ENCODE data around the gene MYO18B.

The MYO18B gene

DNA sequence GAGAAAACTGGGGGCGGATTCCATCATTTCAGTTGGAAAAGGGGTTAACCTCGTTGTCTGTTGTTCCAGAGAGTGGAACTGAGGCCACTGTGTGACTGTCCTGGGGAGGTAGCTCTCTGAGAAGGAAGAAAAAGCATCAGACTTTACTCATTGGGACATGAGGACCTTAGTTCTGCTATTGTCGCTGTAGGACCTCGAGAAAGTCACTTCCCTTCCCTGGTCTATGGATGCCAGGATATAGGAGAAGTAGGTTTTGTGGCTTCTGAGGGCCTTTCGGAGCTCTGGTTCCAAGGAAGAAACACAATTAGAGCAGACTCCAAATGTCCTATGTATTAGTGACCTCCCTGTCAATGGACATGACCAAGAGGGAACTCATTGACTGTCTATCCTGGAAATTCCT lies 6.2 kb downstream of the MYO18B start:
- Histone ChIP-seq H3K27me3 (ENCODE audit: control insufficient read depth, insufficient read depth, low read length, poor library complexity, severe bottlenecking) (no peaks in the 10 kb centered on the region), H3K4me1 (ENCODE audit: control insufficient read depth, insufficient read depth, low read length) (no peaks in the 10 kb centered on the region), H3K36me3 (ENCODE audit: control insufficient read depth, insufficient read depth, low read length) (no peaks in the 10 kb centered on the region), H3K27ac (ENCODE audit: insufficient read depth, low read depth, low read length, poor library complexity, severe bottlenecking) (no peak overlapping the region), H3K9me3 (ENCODE audit: control insufficient read depth, low read length) (no peaks in the 10 kb centered on the region), H3K4me3 (ENCODE audit: insufficient read depth, low read depth, low read length) (no peak overlapping the region)
- 88 to 95% methylated on average over 5 of the region's 5 CpGs for WGBS, 2 experiments

DNA sequence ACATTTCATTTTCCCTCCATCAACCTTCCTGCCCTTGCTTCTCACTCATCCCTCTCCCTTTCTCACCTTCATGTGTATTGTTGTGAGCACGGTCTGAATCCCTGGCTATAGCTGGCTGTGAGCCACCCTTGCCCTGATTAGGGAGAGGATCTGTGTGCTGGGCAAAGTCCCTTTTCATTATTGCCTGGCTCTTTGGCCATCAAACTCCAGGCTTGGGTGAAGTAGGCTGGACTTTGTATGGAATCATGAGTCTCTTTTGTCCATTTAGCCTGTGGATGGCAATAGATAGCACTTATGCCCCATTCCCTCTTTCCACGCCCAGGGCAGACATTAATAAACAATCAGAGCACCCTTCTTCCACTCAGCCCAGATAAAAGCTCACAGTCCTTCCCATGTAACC lies 6.7 kb downstream of the MYO18B start:
- Histone ChIP-seq H3K4me1 (ENCODE audit: control insufficient read depth, insufficient read depth, low read length) (no peaks in the 10 kb centered on the region), H3K9me3 (ENCODE audit: control insufficient read depth, low read length) (no peaks in the 10 kb centered on the region), H3K27ac (ENCODE audit: insufficient read depth, low read depth, low read length, poor library complexity, severe bottlenecking) (no peak overlapping the region), H3K4me3 (ENCODE audit: insufficient read depth, low read depth, low read length) (no peak overlapping the region), H3K27me3 (ENCODE audit: control insufficient read depth, insufficient read depth, low read length, poor library complexity, severe bottlenecking) (no peaks in the 10 kb centered on the region), H3K36me3 (ENCODE audit: control insufficient read depth, insufficient read depth, low read length) (no peaks in the 10 kb centered on the region)
- WGBS, 2 experiments, result 91 to 94% methylated on average over 2 of the region's 2 CpGs

DNA sequence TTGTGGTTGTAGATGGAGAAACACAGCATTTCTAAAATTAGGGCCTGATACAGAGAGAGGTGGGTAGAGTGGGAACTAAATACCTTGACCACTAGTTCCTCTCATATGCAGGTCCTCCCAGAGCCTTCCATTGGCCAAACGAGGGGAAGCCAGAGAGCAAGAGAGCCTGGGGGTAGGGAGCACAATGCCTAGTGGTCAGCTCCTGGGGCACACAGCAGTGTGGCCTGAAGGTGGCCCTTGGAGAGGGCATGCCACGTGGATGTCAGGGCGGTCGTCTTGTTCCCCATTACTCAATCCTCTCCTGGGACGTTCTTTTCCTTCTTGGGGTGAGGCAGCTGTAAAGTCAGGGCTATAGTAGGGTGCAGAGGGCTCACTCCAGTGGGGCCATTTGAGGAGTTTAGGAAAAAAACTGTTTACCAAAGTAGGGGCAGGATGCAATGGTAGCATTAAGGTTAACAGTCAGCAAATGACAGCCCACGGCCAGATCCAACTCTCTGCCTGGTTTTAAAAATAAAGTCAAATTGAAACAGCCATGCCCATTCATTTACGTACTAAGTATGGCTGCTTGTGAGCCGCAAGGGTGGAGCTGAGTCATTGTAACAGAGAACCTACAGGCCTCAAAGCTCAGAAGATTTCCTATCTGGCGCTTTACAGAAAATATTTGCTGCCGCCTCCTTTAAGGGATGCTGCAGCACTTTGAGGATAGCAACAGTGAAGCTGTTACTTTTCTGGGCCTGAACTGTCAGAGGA lies 7.6 kb downstream of the MYO18B start:
- no peak overlapping the region for H3K4me3 ChIP-seq (ENCODE audit: insufficient read depth, low read depth, low read length)
- no peaks in the 10 kb centered on the region for H3K4me1 ChIP-seq (ENCODE audit: control insufficient read depth, insufficient read depth, low read length)
- no peaks in the 10 kb centered on the region for H3K9me3 ChIP-seq (ENCODE audit: control insufficient read depth, low read length)
- H3K27me3 ChIP-seq (ENCODE audit: control insufficient read depth, insufficient read depth, low read length, poor library complexity, severe bottlenecking), result no peaks in the 10 kb centered on the region
- 87 to 95% methylated on average over 10 of the region's 10 CpGs for WGBS, 2 experiments
- no peak overlapping the region for H3K27ac ChIP-seq (ENCODE audit: insufficient read depth, low read depth, low read length, poor library complexity, severe bottlenecking)
- H3K36me3 ChIP-seq (ENCODE audit: control insufficient read depth, insufficient read depth, low read length), result no peaks in the 10 kb centered on the region

DNA sequence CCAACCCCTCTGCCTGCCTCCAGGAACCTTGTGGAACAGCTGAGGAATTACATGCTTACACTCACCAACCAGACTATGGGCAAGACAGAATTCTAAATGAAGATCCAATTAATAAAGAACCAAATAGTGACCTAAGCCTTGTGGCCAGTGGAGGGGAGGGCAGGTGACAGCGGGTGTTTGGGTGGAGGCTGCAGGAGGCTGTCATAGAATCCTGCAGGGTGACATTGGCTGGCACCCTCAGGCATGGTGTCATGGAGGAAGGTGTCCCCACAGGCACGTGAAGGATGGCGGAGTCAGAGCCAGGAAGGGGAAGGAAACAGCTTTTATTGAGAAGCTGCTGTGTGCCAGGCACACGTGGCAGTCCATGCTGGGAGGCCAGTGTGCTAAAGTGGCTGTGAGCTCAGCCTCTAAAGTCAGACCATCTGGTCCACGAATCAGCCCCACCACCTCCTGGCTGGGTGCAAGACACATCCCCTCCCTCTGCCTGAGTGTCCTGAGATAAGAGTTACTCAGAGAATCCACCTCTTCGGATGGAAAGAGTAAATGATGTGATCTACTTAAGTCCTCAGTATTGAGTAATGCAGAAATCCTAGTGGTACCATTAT lies 8.7 kb downstream of the MYO18B start:
- H3K27me3 ChIP-seq (ENCODE audit: control insufficient read depth, insufficient read depth, low read length, poor library complexity, severe bottlenecking), result no peaks in the 10 kb centered on the region
- H3K27ac ChIP-seq (ENCODE audit: insufficient read depth, low read depth, low read length, poor library complexity, severe bottlenecking), result no peak overlapping the region
- no peaks in the 10 kb centered on the region for H3K4me1 ChIP-seq (ENCODE audit: control insufficient read depth, insufficient read depth, low read length)
- no peak overlapping the region for H3K4me3 ChIP-seq (ENCODE audit: insufficient read depth, low read depth, low read length)
- no peaks in the 10 kb centered on the region for H3K36me3 ChIP-seq (ENCODE audit: control insufficient read depth, insufficient read depth, low read length)
- WGBS, 2 experiments, result 85 to 88% methylated on average over 6 of the region's 6 CpGs
- no peaks in the 10 kb centered on the region for H3K9me3 ChIP-seq (ENCODE audit: control insufficient read depth, low read length)

DNA sequence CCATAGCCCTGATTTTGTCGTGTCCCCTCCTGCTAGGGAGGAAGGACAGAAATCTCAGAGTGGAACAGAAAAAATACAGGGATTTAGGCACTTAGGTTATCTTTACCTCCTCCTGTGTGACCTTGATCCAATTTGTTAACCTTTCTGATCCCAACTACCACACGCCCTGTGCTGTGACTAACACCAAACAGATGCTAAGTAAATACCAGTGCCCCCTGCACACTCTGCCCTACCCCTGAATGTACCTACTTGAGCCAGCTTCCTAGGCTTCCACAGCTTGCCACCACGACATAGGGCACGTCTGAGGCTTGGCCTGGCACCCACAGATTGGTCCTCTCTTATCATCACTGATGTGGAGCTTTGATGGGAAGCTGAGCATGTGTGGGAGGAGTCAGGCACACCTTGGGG lies 9.2 kb downstream of the MYO18B start:
- Histone ChIP-seq H3K9me3 (ENCODE audit: control insufficient read depth, low read length) (no peaks in the 10 kb centered on the region), H3K4me1 (ENCODE audit: control insufficient read depth, insufficient read depth, low read length) (no peaks in the 10 kb centered on the region), H3K27me3 (ENCODE audit: control insufficient read depth, insufficient read depth, low read length, poor library complexity, severe bottlenecking) (no peaks in the 10 kb centered on the region), H3K27ac (ENCODE audit: insufficient read depth, low read depth, low read length, poor library complexity, severe bottlenecking) (no peak overlapping the region), H3K36me3 (ENCODE audit: control insufficient read depth, insufficient read depth, low read length) (no peaks in the 10 kb centered on the region), H3K4me3 (ENCODE audit: insufficient read depth, low read depth, low read length) (no peak overlapping the region)
- WGBS, 2 experiments, result 84 to 86% methylated on average over 4 of the region's 4 CpGs

DNA sequence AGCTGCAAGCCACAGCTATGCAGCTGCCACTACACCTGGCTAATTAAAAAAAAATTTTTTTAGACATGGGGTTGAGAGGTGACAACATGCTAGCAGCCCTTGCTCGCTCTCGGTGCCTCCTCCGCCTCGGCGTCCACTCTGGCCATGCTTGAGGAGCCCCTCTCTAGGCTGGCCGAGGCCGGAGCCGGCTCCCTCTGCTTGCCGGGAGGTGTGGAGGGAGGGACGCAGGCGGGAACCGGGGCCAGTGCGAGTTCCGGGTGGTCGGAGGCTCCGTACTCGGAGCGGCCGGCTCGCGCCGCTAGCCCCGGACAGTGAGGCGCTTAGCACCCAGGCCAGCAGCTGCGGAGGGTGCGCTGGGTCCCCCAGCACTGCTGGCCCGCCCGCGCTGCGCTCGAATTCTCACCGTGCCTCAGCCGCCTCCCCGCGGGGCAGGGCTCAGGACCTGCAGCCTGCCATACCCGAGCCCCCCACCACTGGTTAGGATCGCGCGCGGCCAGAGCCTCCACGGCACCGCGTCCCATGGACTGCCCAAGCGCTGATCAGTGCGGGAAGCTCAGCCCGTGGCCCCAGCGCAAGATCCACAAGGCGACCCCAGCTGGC lies 10.7 kb downstream of the MYO18B start:
- H3K27me3 ChIP-seq (ENCODE audit: control insufficient read depth, insufficient read depth, low read length, poor library complexity, severe bottlenecking), result no peaks in the 10 kb centered on the region
- 97% methylated on average over 48 of the region's 48 CpGs for WGBS, 2 experiments
- H3K9me3 ChIP-seq (ENCODE audit: control insufficient read depth, low read length), result no peaks in the 10 kb centered on the region
- no peaks in the 10 kb centered on the region for H3K36me3 ChIP-seq (ENCODE audit: control insufficient read depth, insufficient read depth, low read length)
- no peak overlapping the region for H3K27ac ChIP-seq (ENCODE audit: insufficient read depth, low read depth, low read length, poor library complexity, severe bottlenecking)
- H3K4me3 ChIP-seq (ENCODE audit: insufficient read depth, low read depth, low read length), result no peak overlapping the region
- H3K4me1 ChIP-seq (ENCODE audit: control insufficient read depth, insufficient read depth, low read length), result no peaks in the 10 kb centered on the region

DNA sequence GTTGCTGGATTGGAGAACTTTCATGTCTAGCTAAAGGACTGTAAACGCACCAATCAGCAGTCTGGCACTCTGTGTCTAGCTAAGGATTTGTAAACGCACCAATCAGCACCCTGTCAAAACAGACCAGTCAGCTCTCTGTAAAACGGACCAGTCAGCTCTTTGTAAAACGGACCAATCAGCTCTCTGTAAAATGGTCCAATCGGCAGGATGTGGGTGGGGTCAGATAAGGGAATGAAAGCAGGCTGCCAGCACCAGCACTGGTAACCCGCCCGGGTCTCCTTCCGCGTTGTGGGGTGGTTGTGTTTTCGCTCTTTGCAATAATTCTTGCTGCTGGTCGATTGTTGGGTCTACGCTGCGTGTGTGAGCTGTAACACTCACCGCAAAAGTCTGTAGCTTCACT lies 11.3 kb downstream of the MYO18B start:
- Histone ChIP-seq H3K4me3 (ENCODE audit: insufficient read depth, low read depth, low read length) (no peak overlapping the region), H3K36me3 (ENCODE audit: control insufficient read depth, insufficient read depth, low read length) (no peaks in the 10 kb centered on the region), H3K27me3 (ENCODE audit: control insufficient read depth, insufficient read depth, low read length, poor library complexity, severe bottlenecking) (no peaks in the 10 kb centered on the region), H3K4me1 (ENCODE audit: control insufficient read depth, insufficient read depth, low read length) (no peaks in the 10 kb centered on the region), H3K27ac (ENCODE audit: insufficient read depth, low read depth, low read length, poor library complexity, severe bottlenecking) (no peak overlapping the region), H3K9me3 (ENCODE audit: control insufficient read depth, low read length) (no peaks in the 10 kb centered on the region)
- WGBS, 2 experiments, result 95 to 96% methylated on average over 14 of the region's 14 CpGs

DNA sequence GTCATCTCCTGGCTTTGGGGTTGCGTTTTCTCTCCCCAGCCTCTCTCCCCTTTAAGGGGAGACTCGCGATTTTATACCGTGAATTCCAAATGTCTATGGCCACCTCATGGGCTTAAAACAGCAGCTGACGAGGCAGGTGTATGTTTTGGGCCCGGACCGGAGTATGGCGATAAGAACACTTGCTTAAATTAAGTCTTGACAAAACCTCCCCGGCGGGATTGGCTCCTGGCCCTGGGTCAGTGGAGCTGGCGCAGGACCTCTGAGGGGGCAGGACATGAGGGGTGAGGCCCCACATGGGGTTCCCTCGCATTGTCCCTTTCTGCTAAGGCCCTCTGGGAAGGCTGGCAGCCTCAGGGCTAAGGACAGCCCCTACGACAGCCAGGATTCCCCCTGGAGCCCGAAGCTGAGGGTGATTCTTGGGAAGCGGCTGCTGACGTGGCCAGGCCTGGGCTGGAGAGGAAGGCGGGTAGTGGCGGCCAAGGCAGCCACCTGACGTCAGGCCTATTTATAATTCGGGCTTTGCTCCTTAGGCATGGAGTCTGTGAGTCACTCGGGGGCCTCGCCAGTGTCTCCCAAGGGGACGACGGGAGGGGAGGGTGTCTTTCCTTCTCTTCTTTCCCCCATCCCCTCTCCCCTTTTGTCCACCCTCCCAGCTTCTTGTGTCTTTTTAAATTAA lies 12.7 kb downstream of the MYO18B start:
- Histone ChIP-seq H3K4me3 (ENCODE audit: insufficient read depth, low read depth, low read length) (no peak overlapping the region), H3K27ac (ENCODE audit: insufficient read depth, low read depth, low read length, poor library complexity, severe bottlenecking) (no peak overlapping the region), H3K36me3 (ENCODE audit: control insufficient read depth, insufficient read depth, low read length) (no peaks in the 10 kb centered on the region), H3K27me3 (ENCODE audit: control insufficient read depth, insufficient read depth, low read length, poor library complexity, severe bottlenecking) (no peaks in the 10 kb centered on the region), H3K9me3 (ENCODE audit: control insufficient read depth, low read length) (no peaks in the 10 kb centered on the region), H3K4me1 (ENCODE audit: control insufficient read depth, insufficient read depth, low read length) (no peaks in the 10 kb centered on the region)
- WGBS, 2 experiments, result 90% methylated on average over 24 of the region's 24 CpGs

DNA sequence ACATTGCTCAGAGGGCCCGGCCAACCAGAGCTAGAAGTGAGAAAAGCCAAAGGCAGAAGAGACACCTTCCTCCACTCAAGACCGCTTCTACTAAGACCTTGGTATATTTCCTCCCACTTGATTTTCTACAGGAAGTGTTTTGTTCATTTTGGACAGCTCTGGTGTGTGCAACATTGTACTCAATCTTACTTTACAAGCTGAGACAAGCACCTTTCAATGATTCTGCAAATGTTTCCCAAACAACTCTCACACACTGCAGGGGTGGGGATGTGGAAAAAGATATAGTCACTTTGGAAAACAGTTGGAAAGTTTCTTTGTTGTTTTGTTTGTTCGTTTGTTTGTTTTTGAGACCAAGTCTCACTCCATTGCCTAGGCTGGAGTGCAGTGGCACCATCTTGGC lies 15.7 kb downstream of the MYO18B start:
- Histone ChIP-seq H3K27me3 (ENCODE audit: control insufficient read depth, insufficient read depth, low read length, poor library complexity, severe bottlenecking) (no peaks in the 10 kb centered on the region), H3K4me1 (ENCODE audit: control insufficient read depth, insufficient read depth, low read length) (no peaks in the 10 kb centered on the region), H3K9me3 (ENCODE audit: control insufficient read depth, low read length) (no peaks in the 10 kb centered on the region), H3K36me3 (ENCODE audit: control insufficient read depth, insufficient read depth, low read length) (no peaks in the 10 kb centered on the region), H3K27ac (ENCODE audit: insufficient read depth, low read depth, low read length, poor library complexity, severe bottlenecking) (no peak overlapping the region), H3K4me3 (ENCODE audit: insufficient read depth, low read depth, low read length) (no peak overlapping the region)
- WGBS, 2 experiments, result 90 to 96% methylated on average over 3 of the region's 3 CpGs

DNA sequence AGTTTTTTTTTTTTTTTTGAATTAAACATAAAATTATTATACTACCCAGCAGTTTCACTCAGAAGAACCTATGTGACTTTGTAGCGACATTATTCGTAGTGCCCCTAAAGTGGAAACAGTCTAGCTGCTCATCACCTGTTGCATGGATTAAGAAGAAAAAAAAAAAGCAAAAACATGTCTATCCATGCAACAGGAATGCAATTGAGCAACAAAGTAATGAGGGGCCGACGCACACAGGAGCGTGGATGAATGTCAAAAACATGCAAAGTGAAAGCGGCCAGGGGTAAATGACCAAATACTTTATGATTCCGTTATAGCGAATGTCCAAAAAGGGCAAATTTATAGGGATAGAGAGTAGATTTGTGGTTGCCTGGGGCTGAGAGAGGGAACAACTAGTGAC lies 16.3 kb downstream of the MYO18B start:
- no peaks in the 10 kb centered on the region for H3K4me1 ChIP-seq (ENCODE audit: control insufficient read depth, insufficient read depth, low read length)
- no peaks in the 10 kb centered on the region for H3K27me3 ChIP-seq (ENCODE audit: control insufficient read depth, insufficient read depth, low read length, poor library complexity, severe bottlenecking)
- H3K27ac ChIP-seq (ENCODE audit: insufficient read depth, low read depth, low read length, poor library complexity, severe bottlenecking), result no peak overlapping the region
- H3K9me3 ChIP-seq (ENCODE audit: control insufficient read depth, low read length), result no peaks in the 10 kb centered on the region
- H3K4me3 ChIP-seq (ENCODE audit: insufficient read depth, low read depth, low read length), result no peak overlapping the region
- no peaks in the 10 kb centered on the region for H3K36me3 ChIP-seq (ENCODE audit: control insufficient read depth, insufficient read depth, low read length)
- 93 to 94% methylated on average over 8 of the region's 8 CpGs for WGBS, 2 experiments
